ENCODE results near the gene TECPR1.

GRCh38 chr7:98256431-98256830 lies 4.4 kb upstream of the TECPR1 start:
- no peak for TF ChIP-seq CTCF (IDR thresholded peaks at IDR 0.05)
- TF ChIP-seq POLR2A (IDR thresholded peaks at IDR 0.05): no peak

All from lower leg skin (tissue), 3 donors.